Mucosa of descending colon (tissue), 3 donors: ENCODE data around the gene HEPHL1. TPM values are rescaled to one million over a fixed set of nuclear protein-coding genes. Genes with fewer than 3 reads are reported as not detected.
"Not testable (repeated sequence)": the region's sequence is repeated elsewhere in the genome, so short reads cannot be mapped to it uniquely, and the experiment has no call there.

Experiments used
- ATAC-seq: fragments of 200-7000 bp; cut with Tn5 transposase; one replicate; pipeline ENCODE4 v1.9.1; 2020; ENCODE audit warnings: mild to moderate bottlenecking, moderate library complexity
- DNase-seq, 3 donors: peaks; one replicate each; pipeline ENCODE4 v3.0.0-alpha.2; 2020
- H3K36me3 ChIP-seq: fragments of 200-600 bp; one replicate; pipeline ENCODE4 v1.8.0; 2021; ENCODE audit warnings: low read depth, mild to moderate bottlenecking
- H3K4me1 ChIP-seq: fragments of 200-600 bp; one replicate; pipeline ENCODE4 v1.8.0; 2021; ENCODE audit warnings: low read depth, mild to moderate bottlenecking
- H3K4me3 ChIP-seq: fragments of 200-600 bp; one replicate; pipeline ENCODE4 v1.8.0; 2021; ENCODE audit warnings: mild to moderate bottlenecking
- H3K9me3 ChIP-seq: fragments of 200-600 bp; one replicate; pipeline ENCODE4 v1.8.0; 2021; ENCODE audit warnings: mild to moderate bottlenecking
- intact Hi-C, 2 donors: fragments of 100-400 bp; cut with DNase I in 1 of 2; cut with micrococcal nuclease in 1 of 2; formaldehyde crosslinking; loops; one replicate each; pipeline versions ENCODE4 v1.11.0 to v1.11.1; 2022; cut with DNase I, micrococcal nuclease
- total RNA-seq, 3 donors: library from RNA; stranded (reverse); fragmentation: NEBNext Ultra II Directional in 2 of 3; extraction: Animal tissue kit (Norgen Biotek cat#: 25700) in 2 of 3; gene quantifications; one replicate each; pipeline versions ENCODE4 v1.2.1 to v1.2.4, GENCODE V29; 2021 to 2023
- TF ChIP-seq, protein P1 (sequence below): fragments of 200-600 bp; IDR thresholded peaks from one replicate; pipeline ENCODE4 v1.8.0; 2022; ENCODE audit warnings: antibody characterized with exemption, mild to moderate bottlenecking
- donor health status: DM: no; HTN: no; CAD: no; lungs with moderate emphysema.
- donor health status: DM: no; HTN: no; CAD: no.
- donor health status: DM: no; HTN: yes; CAD: no.

Gene HEPHL1
- total RNA-seq, 3 donors from 2014 or later: 0.06 TPM; not detected in 2

DNA sequence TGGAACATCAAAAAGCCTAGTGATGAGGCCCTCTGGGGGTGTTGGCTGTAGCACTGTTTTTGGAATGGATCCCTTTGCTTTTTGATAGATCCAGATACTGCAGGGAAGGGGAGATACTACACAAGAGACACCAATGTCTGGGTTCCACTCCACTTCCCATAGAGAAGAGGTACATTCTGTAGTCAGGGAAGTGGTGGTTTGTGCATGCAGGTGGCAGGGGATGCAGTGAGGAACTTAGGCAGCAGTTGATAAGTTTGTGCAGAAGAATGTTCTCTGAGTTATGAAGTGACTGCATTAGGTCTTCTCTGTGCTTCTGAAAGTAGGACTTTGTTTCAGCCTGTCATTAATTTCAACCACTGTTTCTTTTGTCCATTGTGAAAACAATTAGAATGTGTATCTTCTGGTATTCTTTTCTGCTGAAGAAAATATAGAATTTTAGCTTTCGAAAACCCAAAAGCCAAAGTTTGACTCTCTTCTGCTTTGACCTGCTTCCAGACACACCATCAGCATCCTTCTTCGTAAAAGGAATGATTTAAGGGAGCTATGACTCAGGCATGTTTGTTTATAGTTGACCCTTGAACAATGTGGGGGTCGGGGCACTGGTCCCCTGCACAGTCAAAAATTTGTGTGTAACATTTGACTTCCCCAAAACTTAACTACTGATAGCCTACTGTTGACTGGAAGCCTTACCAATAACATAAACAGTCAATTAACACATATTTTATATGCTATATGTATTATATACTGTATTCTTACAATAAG, 133.1 kb downstream of the HEPHL1 start:
- ATAC-seq (no peak), DNase-seq (no peak)
- Histone ChIP-seq H3K9me3 (no peaks in the 10 kb centered on the region), H3K36me3 (no peaks in the 10 kb centered on the region), H3K4me3 (no peak overlapping the region), H3K4me1 (no peaks in the 10 kb centered on the region)
- intact Hi-C loops: no loop called here
- TF ChIP-seq, protein P1, sequence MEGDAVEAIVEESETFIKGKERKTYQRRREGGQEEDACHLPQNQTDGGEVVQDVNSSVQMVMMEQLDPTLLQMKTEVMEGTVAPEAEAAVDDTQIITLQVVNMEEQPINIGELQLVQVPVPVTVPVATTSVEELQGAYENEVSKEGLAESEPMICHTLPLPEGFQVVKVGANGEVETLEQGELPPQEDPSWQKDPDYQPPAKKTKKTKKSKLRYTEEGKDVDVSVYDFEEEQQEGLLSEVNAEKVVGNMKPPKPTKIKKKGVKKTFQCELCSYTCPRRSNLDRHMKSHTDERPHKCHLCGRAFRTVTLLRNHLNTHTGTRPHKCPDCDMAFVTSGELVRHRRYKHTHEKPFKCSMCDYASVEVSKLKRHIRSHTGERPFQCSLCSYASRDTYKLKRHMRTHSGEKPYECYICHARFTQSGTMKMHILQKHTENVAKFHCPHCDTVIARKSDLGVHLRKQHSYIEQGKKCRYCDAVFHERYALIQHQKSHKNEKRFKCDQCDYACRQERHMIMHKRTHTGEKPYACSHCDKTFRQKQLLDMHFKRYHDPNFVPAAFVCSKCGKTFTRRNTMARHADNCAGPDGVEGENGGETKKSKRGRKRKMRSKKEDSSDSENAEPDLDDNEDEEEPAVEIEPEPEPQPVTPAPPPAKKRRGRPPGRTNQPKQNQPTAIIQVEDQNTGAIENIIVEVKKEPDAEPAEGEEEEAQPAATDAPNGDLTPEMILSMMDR: no peak

DNA sequence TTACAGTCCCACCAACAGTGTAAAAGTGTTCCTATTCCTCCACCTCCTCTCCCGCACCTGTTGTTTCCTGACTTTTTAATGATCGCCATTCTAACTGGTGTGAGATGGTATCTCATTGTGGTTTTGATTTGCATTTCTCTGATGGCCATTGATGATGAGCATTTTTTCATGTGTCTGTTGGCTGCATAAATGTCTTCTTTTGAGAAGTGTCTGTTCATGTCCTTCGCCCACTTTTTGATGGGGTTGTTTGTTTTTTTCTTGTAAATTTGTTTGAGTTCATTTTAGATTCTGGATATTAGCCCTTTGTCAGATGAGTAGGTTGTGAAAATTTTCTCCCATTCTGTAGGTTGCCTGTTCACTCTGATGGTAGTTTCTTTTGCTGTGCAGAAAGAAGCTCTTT, 136.2 kb downstream of the HEPHL1 start:
- H3K9me3 ChIP-seq, H3K4me1 ChIP-seq, H3K4me3 ChIP-seq, H3K36me3 ChIP-seq, ATAC-seq, DNase-seq, intact Hi-C loops: not testable (repeated sequence)

Other genes with a start within 250 kb of the HEPHL1 start
- gene MED17, start 237.1 kb upstream of the HEPHL1 start, total RNA-seq: 10 to 100 TPM; 22.3 to 33.8 (median 29.6) TPM
- 1 to 10 TPM; 1.8 to 3.4 (median 2.4) TPM for gene VSTM5, start 170.7 kb upstream of the HEPHL1 start, total RNA-seq
- 10 to 100 TPM in 1 of 3 donors, 1 to 10 TPM in 2; 7.5 to 19.2 (median 9.0) TPM for gene PANX1, start 107.5 kb downstream of the HEPHL1 start, total RNA-seq